D721Med (cell line): Measurements from ENCODE around the gene ADAMTS17.
"Not testable (repeated sequence)": the region's sequence is repeated elsewhere in the genome, so short reads cannot be mapped to it uniquely, and the experiment has no call there.

Experiments
- DNase-seq: peaks from one replicate; pipeline ENCODE4 v3.0.0; 2011; ENCODE audit warnings: low spot score; ENCODE audit not compliant: insufficient read length
- FAIRE-seq: peaks from 2 replicates; lab custom pipeline; 2011; peaks lifted over from hg19 to GRCh38; lab: Jason Lieb, UNC
- TF ChIP-seq, protein P1 (sequence below): IDR thresholded peaks from 2 replicates; pipeline ENCODE4 v1.5.1; 2012; ENCODE audit warnings: mild to moderate bottlenecking, control low read depth; ENCODE audit not compliant: insufficient read depth; ENCODE audit errors: missing control alignments

The ADAMTS17 gene

DNA sequence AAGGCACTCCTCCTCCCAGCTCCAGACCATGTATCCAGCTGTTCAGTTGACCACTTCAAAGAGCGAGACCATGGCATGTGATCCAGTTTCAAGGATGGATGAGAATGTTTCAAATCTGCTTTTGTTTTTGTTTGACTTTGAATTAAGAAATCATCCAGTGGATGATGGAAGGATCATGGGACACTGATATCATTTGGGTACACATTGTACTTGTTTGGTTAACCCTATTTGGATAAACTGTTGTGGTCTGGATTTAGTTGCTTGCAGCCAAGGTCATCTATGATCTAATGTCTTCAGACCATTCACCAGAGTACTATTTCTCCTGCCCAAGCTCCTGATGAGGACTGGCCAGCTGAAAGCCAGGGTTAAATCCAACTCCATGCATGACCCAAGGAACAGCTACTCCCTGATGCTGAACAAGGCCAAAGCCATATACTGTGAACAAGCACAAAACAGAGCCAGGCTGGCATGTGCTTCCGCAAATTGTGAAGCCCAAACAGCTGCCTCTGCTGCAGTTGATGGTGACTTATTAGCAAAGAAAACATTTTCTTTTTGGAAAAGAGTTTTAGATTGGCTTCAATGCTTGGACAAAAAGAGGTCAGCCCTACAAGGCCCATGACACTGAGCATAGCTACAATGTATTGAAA is 5.2 kb upstream of the ADAMTS17 start:
- FAIRE-seq (no peak), DNase-seq (no peak)
- TF ChIP-seq, protein P1, sequence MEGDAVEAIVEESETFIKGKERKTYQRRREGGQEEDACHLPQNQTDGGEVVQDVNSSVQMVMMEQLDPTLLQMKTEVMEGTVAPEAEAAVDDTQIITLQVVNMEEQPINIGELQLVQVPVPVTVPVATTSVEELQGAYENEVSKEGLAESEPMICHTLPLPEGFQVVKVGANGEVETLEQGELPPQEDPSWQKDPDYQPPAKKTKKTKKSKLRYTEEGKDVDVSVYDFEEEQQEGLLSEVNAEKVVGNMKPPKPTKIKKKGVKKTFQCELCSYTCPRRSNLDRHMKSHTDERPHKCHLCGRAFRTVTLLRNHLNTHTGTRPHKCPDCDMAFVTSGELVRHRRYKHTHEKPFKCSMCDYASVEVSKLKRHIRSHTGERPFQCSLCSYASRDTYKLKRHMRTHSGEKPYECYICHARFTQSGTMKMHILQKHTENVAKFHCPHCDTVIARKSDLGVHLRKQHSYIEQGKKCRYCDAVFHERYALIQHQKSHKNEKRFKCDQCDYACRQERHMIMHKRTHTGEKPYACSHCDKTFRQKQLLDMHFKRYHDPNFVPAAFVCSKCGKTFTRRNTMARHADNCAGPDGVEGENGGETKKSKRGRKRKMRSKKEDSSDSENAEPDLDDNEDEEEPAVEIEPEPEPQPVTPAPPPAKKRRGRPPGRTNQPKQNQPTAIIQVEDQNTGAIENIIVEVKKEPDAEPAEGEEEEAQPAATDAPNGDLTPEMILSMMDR: no peak

DNA sequence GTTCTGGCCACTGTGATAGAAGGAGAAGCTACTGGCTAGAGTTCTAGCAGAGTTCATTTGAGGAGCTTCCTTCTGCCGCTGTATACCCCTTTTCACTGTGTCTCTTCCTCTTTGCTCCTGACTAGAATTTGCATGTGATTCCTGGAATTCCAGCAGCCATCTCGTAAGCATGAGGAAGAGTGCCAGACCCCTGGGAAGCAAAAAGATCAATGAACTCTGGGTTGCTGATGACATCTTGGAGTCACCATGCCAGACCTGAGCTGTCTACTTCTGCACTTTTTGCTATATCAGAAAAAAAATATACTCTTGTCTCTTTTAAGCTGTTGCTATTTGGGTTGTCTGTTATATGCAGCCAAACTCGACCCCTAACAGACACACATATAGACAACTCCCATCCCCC is 3.7 kb upstream of the ADAMTS17 start:
- FAIRE-seq (no peak), DNase-seq (no peak)
- TF ChIP-seq, protein P1: no peak

DNA sequence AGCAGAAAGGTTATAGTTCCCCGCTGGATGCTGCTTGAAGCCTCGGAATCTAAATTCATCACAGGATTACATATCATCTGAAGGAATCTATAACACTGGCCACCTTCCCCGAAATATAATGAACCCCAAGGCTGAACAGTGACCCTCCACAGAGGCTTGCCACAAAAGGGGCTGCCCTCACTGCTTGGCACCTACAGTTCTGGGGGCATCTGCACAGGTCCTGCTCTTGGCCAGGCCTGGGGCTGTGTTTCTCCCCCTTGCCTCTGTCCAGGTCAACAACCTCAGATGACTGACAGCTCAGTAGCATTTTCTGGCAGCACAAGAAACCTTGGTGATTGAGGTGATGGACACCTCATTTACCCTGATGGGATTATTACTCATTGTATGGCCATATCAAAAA is 1.5 kb upstream of the ADAMTS17 start:
- TF ChIP-seq, protein P1: no peak
- FAIRE-seq (no peak), DNase-seq (no peak)

DNA sequence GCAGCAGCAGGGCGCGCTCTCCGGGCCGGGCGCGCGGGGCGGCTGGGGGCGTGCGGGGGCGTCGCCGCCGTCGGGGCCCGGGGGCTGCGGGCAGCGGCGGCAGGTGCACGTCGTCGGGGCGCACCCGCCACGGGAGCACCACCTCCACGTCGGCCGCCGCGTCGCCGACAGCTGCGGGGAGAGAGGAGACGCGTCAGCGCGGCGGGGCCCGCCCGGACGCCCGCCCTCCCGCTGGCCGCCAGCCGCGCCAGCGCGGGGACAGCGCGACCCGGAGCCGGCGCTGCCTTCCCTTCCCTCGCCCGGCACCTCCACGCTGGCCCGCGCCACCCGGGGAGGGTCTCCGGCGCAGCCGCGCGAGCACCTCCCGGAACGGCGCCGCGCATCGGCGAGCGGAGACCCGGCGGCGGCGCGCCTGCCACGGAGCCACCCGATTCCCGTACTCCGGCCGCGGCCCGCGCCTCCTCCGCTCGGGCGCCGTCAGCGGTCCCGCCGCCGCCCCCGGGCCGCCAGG is 481 bp downstream of the ADAMTS17 start:
- FAIRE-seq: no peak
- DNase-seq: no peak
- TF ChIP-seq, protein P1: no peak

DNA sequence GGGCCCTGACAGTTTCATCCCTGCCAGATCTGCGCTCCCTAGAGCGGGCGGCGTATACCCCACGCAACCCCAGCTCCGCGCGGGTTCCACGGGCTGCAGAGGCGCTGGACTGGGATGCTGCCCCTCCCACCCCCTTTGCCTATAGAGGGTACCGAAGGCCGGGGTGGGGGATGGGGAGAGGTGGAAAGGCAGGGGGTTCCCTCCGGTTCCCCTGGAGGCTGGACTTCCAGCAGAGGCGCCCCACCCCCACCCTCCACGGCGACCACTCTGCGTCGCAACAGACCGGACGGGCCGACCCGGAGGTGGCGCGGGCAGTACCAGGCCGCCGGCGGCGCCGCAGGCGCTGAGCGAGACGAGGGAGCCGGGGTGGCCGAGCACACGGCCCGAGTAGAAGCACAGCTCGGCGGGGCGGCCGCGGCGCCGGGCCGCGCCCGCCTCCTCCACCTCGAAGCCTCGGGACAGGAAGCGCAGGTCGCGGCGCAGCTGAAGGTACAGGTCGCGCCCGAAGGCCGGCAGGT is 995 bp downstream of the ADAMTS17 start:
- DNase-seq (no peak), FAIRE-seq (no peak)
- TF ChIP-seq, protein P1: no peak

DNA sequence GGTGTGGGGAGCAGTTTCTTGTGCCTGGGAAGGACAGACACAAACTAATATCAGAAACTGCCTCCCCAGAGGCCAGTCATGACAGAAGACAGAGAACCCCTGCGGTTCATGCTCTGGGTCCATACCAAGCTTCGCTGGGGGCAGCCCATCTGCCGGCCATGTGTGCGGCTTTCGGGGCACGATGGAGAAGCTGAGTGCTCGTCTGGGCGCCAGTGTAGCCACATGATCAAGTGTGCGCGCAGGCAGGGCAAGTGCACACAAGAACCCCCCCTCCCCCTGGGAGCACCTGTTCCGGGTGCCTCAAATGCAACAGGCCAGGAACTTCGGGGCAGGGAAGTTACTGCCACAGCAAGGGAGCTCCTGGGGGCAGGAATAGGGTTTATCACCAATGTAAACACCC is 1.8 kb downstream of the ADAMTS17 start:
- no peak for DNase-seq
- FAIRE-seq: no peak
- TF ChIP-seq, protein P1: no peak

DNA sequence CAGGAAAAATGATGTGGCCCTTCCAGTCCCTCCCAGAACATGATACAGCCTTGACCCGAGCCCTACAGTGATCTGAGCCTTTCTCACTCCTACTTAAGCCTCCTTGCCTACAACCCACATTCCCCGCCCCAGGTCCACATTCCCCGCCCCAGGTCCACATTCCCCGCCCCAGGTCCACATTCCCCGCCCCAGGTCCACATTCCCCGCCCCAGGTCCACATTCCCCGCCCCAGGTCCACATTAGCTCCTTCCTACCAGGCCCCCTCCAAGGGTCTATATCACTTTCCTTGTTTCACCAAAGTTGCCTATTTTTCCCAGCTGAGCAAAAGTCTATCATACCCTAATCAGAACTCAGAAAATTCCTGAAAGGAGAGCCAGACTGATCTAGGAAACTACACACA is 2.3 kb downstream of the ADAMTS17 start:
- not testable (repeated sequence) for FAIRE-seq, DNase-seq
